Osteocyte (in vitro differentiated cells): ENCODE data around the gene CRYGN. TPM values are rescaled to one million over a fixed set of nuclear protein-coding genes. Genes with fewer than 3 reads are reported as not detected.

Experiments used
- DNase-seq: peaks from one replicate; pipeline ENCODE4 v3.0.0; 2021; ENCODE audit warnings: mixed read lengths; ENCODE audit not compliant: unreplicated experiment; ENCODE audit errors: extremely low spot score
- H3K27ac Mint-ChIP-seq: one replicate; pipeline ENCODE4 v1.8.0; 2021; ENCODE audit warnings: mild to moderate bottlenecking, mixed read lengths; ENCODE audit not compliant: unreplicated experiment
- H3K27me3 Mint-ChIP-seq: one replicate; pipeline ENCODE4 v1.8.0; 2021; ENCODE audit warnings: mixed read lengths; ENCODE audit not compliant: unreplicated experiment
- H3K36me3 Mint-ChIP-seq: one replicate; pipeline ENCODE4 v1.8.0; 2021; ENCODE audit warnings: mixed read lengths; ENCODE audit not compliant: unreplicated experiment
- H3K4me1 Mint-ChIP-seq: one replicate; pipeline ENCODE4 v1.8.0; 2021; ENCODE audit warnings: mixed read lengths; ENCODE audit not compliant: unreplicated experiment
- H3K4me3 Mint-ChIP-seq: one replicate; pipeline ENCODE4 v1.8.0; 2021; ENCODE audit warnings: mild to moderate bottlenecking, moderate library complexity, mixed read lengths; ENCODE audit not compliant: unreplicated experiment
- H3K9me3 Mint-ChIP-seq: one replicate; pipeline ENCODE4 v1.8.0; 2021; ENCODE audit warnings: mixed read lengths; ENCODE audit not compliant: unreplicated experiment
- total RNA-seq: library from RNA; stranded (reverse); gene quantifications from 2 replicates; pipeline ENCODE4 v1.2.1, GENCODE V29; 2021
- TF ChIP-seq, protein P1 (sequence below): fragments of 200-600 bp; sonication (generic); IDR thresholded peaks from 2 replicates; pipeline ENCODE4 v1.5.0; 2021; ENCODE audit warnings: antibody characterized with exemption, mild to moderate bottlenecking, moderate library complexity

The CRYGN gene
- total RNA-seq, 1 donor from 2014 or later: not detected

DNA sequence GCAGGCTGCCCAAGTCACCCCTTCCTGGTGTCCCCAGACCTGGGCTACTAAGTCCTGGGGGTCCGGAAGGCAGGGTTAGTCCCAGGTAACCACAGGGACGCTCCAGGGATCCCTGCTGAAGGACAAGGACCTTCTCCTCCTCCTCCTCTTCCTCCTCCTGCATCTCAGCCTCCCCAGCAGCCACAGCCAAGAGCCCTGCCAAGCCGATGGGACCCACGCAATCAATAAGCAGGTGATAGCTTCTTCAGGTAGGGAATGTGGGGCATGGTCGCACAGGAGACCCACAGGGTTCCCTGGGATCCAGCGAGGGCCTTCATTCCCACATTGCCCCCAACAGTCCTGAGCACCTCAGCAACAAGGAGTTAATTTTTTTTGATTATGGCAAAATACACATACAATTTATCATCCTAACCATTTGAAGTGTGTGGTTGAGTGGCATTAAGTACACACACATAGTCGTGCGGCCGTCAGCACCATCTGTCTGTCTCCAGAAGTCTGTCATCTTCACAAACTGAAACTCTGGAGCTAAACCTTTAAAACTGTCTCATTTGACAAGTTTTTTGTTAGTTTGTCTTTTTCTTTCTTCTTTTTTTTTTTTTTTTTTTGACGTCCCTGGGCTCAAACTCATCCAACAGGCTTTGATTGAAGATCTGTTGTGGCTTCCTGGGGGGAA is 12.1 kb downstream of the CRYGN start:
- H3K36me3 Mint-ChIP-seq: no peaks in the 10 kb centered on the region
- peak overlapping the region; percentile 71 for H3K27ac Mint-ChIP-seq
- no peaks in the 10 kb centered on the region for H3K9me3 Mint-ChIP-seq
- peaks cover 41% of the 10 kb centered on the region for H3K4me1 Mint-ChIP-seq
- H3K4me3 Mint-ChIP-seq: no peak overlapping the region
- TF ChIP-seq, protein P1, sequence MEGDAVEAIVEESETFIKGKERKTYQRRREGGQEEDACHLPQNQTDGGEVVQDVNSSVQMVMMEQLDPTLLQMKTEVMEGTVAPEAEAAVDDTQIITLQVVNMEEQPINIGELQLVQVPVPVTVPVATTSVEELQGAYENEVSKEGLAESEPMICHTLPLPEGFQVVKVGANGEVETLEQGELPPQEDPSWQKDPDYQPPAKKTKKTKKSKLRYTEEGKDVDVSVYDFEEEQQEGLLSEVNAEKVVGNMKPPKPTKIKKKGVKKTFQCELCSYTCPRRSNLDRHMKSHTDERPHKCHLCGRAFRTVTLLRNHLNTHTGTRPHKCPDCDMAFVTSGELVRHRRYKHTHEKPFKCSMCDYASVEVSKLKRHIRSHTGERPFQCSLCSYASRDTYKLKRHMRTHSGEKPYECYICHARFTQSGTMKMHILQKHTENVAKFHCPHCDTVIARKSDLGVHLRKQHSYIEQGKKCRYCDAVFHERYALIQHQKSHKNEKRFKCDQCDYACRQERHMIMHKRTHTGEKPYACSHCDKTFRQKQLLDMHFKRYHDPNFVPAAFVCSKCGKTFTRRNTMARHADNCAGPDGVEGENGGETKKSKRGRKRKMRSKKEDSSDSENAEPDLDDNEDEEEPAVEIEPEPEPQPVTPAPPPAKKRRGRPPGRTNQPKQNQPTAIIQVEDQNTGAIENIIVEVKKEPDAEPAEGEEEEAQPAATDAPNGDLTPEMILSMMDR: no peak
- DNase-seq: no peak
- H3K27me3 Mint-ChIP-seq: peaks cover 10% of the 10 kb centered on the region

DNA sequence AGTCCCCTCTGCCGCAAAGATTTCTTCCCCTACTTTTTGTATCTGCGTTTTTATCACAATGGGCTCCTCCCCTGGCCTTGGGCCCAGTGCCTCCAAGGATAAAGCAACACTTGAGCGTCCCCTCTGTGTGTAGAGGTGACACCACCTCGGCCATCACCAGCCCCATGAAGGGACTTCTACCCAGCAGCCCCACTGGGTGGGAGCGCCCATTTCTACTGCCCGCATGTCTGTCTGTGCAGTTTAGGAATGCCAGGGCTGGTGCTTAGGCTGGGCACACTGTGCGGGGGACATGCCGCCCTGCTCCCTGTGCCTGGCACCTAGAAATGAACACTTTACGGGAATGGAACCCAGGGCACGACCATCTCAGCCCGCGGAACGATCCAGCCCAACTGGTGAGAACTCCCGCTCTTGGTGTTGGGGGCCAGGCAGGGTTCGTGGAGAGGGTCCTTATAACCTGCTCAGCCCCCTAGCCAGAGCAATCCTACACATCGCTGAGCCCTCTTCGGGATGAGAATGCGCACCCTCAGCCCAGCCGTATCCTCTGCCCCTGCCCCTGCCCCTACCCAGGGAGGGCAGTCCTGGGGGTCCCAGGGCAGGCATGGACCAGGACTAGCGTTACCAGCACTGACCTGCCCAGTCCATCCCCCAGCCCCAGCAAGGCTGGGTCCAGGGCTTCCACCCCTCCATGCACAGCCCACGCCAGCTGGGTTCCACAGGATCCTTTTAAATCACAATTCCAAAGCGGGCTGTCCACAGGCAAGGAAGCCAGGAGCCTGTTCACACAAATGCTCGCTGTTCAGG is 12.8 kb downstream of the CRYGN start:
- Mint-ChIP-seq H3K36me3 (no peaks in the 10 kb centered on the region), H3K4me1 (peaks cover 41% of the 10 kb centered on the region), H3K9me3 (peaks cover 4% of the 10 kb centered on the region), H3K27me3 (peaks cover 14% of the 10 kb centered on the region), H3K4me3 (no peak overlapping the region), H3K27ac (peak overlapping the region; percentile 61)
- no peak for DNase-seq
- TF ChIP-seq, protein P1: no peak

DNA sequence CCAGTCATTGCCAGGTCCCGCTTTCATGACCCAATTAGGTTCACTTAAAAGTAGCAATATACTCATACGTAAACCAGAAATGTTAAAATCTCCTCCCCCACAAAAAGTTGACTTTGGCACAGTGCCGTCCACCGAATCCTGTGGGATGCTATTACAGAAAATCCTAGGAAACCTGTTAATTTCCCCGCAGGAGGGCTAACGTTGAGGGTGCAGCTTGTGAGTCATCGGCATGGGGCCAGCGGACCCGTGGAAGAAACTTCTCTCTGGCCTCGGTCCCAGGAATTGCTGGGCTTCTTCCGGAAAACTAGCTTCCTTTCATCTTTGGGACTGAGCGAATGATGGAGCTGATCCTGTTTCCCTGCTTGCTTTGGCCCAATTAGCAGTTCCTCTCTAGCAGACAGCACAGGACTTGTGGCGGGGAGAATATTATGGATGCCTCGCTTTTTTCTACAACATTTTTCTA is 13.5 kb downstream of the CRYGN start:
- peak overlapping the region; percentile 70 for H3K27ac Mint-ChIP-seq
- TF ChIP-seq, protein P1: no peak
- no peak for DNase-seq
- peaks cover 41% of the 10 kb centered on the region for H3K4me1 Mint-ChIP-seq
- no peaks in the 10 kb centered on the region for H3K36me3 Mint-ChIP-seq
- H3K9me3 Mint-ChIP-seq: peaks cover 9% of the 10 kb centered on the region
- peaks cover 17% of the 10 kb centered on the region for H3K27me3 Mint-ChIP-seq
- no peak overlapping the region for H3K4me3 Mint-ChIP-seq

DNA sequence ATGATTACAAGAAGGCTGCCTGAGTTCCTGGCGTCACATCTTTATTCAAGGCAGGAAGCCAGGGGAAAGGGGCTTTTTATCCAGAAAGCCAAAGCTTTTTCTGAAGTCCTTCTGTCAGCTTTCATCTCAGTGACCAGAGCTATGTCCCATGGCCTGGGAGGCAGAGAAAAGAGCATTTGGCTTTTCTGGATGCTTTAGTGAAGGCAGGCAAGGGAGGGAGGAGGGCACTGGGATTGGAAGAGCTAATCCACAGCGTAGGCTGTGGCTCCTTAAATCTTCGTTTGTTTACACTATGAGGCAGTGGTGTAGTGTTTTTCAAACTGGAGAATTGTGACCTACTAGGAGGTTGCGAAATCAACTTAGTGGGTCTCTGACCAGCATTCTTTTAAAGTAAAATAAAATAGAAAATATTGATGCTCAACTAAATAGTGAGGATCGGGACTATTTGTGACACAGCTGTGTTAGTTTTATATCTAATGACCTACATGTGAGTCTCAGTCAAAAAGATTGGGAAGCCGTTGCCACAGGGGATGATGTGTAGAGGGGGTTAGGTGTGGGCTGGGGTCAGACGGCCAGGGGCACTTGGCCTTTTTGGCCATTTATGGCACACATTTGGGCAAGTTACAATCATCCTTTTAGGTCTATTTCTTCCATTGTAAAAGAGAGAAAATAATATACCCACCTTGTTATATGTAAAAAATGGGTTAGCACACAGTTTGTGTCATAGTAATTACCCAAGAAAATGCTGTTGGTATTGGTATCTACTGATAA is 14.1 kb downstream of the CRYGN start:
- Mint-ChIP-seq H3K27me3 (peaks cover 19% of the 10 kb centered on the region), H3K4me1 (peaks cover 41% of the 10 kb centered on the region), H3K9me3 (peaks cover 9% of the 10 kb centered on the region), H3K27ac (peak overlapping the region; percentile 70), H3K4me3 (no peak overlapping the region), H3K36me3 (no peaks in the 10 kb centered on the region)
- TF ChIP-seq, protein P1: no peak
- no peak for DNase-seq
